Endothelial cell of umbilical vein (primary cell): ENCODE results near the gene KLF13.

ENCODE experiments used
- EZH2 ChIP-seq: IDR thresholded peaks from 2 replicates; pipeline ENCODE4 v1.6.1; 2012; ENCODE audit warnings: borderline replicate concordance, low read depth, mild to moderate bottlenecking, moderate library complexity, low read length, inconsistent platforms; ENCODE audit not compliant: severe bottlenecking
- FOS ChIP-seq: IDR thresholded peaks from 2 replicates; pipeline ENCODE4 v1.6.1; 2011; ENCODE audit warnings: mild to moderate bottlenecking, low read length, moderate library complexity, borderline replicate concordance; ENCODE audit not compliant: insufficient read depth
- GATA2 ChIP-seq: IDR thresholded peaks from 2 replicates; pipeline ENCODE4 v1.7.0; 2011; ENCODE audit warnings: low read depth, mild to moderate bottlenecking, moderate library complexity, mixed read lengths, low read length; ENCODE audit not compliant: insufficient read length, insufficient read depth
- JUN ChIP-seq: IDR thresholded peaks from 2 replicates; pipeline ENCODE4 v1.6.1; 2011; ENCODE audit warnings: borderline replicate concordance, low read depth; ENCODE audit not compliant: insufficient read length, insufficient read depth
- MYC ChIP-seq: IDR thresholded peaks from one replicate; pipeline ENCODE4 v1.6.1; 2011; ENCODE audit warnings: mild to moderate bottlenecking, low read depth, low read length
- POLR2A ChIP-seq: IDR thresholded peaks from 2 replicates; pipeline ENCODE4 v1.6.1; 2012; ENCODE audit warnings: low read depth, mild to moderate bottlenecking, control low read depth, low read length
- POLR2AphosphoS5 ChIP-seq: IDR thresholded peaks from 2 replicates; pipeline ENCODE4 v1.6.1; 2012; ENCODE audit warnings: low read depth, mild to moderate bottlenecking, control low read depth, low read length, moderate library complexity; ENCODE audit not compliant: insufficient read depth
- TF ChIP-seq, protein P1 (sequence below): IDR thresholded peaks from 2 replicates; pipeline ENCODE4 v1.6.1; 2011; ENCODE audit not compliant: insufficient read depth, insufficient read length
- TF ChIP-seq, protein P2 (sequence below), 2 donors: IDR thresholded peaks; 1 replicate in 1 of 2; 2 replicates in 1 of 2; pipeline ENCODE4 v1.5.1; 2011; ENCODE audit warnings: low read length in 2 of 2, mild to moderate bottlenecking in 2 of 2, moderate library complexity in 2 of 2, control low read depth in 1 of 2, inconsistent platforms in 1 of 2, low read depth in 1 of 2; ENCODE audit not compliant: insufficient read depth in 1 of 2; ENCODE audit errors: extremely low read depth in 1 of 2

DNA sequence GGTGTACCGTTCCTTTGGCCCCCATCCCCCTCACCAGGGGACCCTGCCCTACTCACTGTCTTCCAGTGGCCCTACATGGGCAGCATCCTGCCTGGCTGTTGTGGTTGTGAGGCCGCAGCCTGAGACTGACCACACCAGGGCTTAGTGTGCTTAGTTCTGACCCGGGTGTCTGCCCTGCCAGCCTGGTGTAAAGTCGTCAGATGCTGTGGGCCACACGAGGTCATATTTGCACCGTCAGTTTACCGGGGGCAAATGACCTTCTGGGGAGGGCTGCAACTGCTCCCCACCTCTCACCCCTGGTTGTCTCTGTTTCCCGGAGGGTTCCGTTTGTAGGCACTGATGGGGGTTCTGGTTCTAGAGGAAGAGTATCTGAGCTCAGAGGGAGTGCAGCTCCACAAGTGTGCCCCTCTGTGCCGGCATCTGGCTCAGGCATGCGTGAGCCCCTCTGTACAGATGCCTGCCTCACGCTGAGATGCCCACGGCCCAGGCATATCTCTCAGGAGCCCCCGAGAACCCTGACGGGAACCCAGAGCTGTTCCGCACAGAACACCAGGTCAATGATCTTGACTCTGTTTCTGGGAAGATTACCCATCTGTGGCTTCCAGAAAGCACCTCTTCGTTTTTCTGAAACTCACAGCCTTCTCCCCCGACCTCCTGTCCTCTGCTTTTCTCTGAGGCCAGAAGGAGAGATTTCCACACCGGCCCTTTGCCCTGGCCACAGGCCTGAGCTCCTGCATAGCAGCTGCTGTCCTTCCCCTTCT is 19.2 kb downstream of the KLF13 start:
- TF ChIP-seq, protein P1, sequence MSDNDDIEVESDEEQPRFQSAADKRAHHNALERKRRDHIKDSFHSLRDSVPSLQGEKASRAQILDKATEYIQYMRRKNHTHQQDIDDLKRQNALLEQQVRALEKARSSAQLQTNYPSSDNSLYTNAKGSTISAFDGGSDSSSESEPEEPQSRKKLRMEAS, result no peak
- TF ChIP-seq, protein P2, sequence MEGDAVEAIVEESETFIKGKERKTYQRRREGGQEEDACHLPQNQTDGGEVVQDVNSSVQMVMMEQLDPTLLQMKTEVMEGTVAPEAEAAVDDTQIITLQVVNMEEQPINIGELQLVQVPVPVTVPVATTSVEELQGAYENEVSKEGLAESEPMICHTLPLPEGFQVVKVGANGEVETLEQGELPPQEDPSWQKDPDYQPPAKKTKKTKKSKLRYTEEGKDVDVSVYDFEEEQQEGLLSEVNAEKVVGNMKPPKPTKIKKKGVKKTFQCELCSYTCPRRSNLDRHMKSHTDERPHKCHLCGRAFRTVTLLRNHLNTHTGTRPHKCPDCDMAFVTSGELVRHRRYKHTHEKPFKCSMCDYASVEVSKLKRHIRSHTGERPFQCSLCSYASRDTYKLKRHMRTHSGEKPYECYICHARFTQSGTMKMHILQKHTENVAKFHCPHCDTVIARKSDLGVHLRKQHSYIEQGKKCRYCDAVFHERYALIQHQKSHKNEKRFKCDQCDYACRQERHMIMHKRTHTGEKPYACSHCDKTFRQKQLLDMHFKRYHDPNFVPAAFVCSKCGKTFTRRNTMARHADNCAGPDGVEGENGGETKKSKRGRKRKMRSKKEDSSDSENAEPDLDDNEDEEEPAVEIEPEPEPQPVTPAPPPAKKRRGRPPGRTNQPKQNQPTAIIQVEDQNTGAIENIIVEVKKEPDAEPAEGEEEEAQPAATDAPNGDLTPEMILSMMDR (IDR thresholded peaks at IDR 0.05; ENCODE audit: extremely low read depth in 1 of 2, insufficient read depth in 1 of 2, low read depth in 1 of 2, low read length in 2 of 2), result no peak
- no peak for TF ChIP-seq POLR2A
- no peak for TF ChIP-seq POLR2AphosphoS5
- no peak for TF ChIP-seq EZH2
- TF ChIP-seq MYC, result no peak
- no peak for TF ChIP-seq GATA2
- TF ChIP-seq JUN, result no peak
- no peak for TF ChIP-seq FOS
